Measurements from ENCODE around the gene TMC1.

GRCh38 chr9:72533322-72533721 lies 11.9 kb downstream of the TMC1 start:
- TF ChIP-seq CTCF (IDR thresholded peaks at IDR 0.05 in 4 of 5, conservative IDR thresholded peaks at IDR 0.05 in 1 of 5): no peak
- TF ChIP-seq POLR2A (IDR thresholded peaks at IDR 0.05): no peak
